H1 (cell line): ENCODE results near the gene C2orf72.

Experiments used
- CTCF ChIP-seq, 3 experiments: IDR thresholded peaks; 1 replicate in 2 of 3; 2 replicates in 1 of 3; pipeline versions ENCODE4 v1.5.1 to v1.6.1; 2011; ENCODE audit warnings: low read length in 3 of 3, mild to moderate bottlenecking in 3 of 3, inconsistent platforms in 2 of 3, low read depth in 1 of 3, moderate library complexity in 1 of 3; ENCODE audit not compliant: insufficient read depth in 1 of 3; ENCODE audit errors: control extremely low read depth in 1 of 3
- POLR2A ChIP-seq, 2 experiments: IDR thresholded peaks; 1 replicate in 1 of 2; 2 replicates in 1 of 2; pipeline ENCODE4 v1.6.1; 2011; ENCODE audit warnings: low read depth in 2 of 2, low read length in 2 of 2, mild to moderate bottlenecking in 2 of 2; ENCODE audit errors: control extremely low read depth in 1 of 2

- no peak for TF ChIP-seq CTCF (IDR thresholded peaks at IDR 0.05; ENCODE audit: control extremely low read depth in 1 of 3, insufficient read depth in 1 of 3, low read depth in 1 of 3, low read length in 3 of 3)
- TF ChIP-seq POLR2A (IDR thresholded peaks at IDR 0.05; ENCODE audit: control extremely low read depth in 1 of 2, low read depth in 2 of 2, low read length in 2 of 2): no peak
Measured at GRCh38 chr2:231028889-231029288, 8.4 kb upstream of the C2orf72 start.
